ENCODE data around the gene C1QB.
"Not testable (repeated sequence)": the region's sequence is repeated elsewhere in the genome, so short reads cannot be mapped to it uniquely, and the experiment has no call there.

The C1QB gene

DNA sequence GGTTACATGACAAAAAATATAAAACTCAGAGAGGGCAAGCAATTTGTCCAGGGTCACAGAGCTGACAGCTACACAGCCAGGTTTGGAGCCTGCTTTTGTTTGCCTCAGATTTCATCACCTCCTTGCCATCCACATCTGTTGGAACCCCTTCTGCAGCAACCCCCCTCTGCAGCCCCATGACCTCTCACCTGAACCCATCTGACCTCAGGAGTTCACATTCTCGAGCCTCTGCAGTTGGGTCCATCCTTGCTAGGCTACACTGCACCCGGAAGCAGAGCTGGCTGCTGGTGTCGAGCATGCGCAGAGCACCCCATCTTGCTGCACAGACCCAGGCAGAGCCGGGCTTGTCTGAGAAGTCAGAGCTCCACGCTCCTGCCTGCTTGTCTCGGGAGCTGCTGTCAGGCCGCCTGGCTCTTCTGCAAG is 10.0 kb downstream of the C1QB start:
- DNase-seq (ENCODE audit: low read depth): no peak

DNA sequence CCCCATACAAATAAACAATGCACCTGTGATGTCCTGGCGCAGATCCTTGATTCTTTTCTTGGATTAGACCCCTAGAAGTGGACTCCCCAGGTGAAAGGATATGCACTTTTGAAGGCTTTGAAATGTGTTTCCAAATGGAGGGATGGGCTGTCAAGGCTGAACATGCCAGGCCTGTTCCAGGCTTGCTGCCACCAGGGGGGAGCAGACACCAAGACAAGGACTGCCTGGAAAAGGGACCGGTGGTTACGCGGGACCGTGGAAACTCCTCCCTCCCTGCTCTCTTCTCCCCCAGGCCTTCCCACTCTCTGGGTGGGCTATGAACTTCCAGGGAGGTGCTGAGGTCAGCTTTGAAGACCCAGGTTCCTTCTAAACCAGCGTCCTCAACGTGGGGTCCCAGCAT is 12.7 kb downstream of the C1QB start:
- no peak for DNase-seq (ENCODE audit: low read depth)

DNA sequence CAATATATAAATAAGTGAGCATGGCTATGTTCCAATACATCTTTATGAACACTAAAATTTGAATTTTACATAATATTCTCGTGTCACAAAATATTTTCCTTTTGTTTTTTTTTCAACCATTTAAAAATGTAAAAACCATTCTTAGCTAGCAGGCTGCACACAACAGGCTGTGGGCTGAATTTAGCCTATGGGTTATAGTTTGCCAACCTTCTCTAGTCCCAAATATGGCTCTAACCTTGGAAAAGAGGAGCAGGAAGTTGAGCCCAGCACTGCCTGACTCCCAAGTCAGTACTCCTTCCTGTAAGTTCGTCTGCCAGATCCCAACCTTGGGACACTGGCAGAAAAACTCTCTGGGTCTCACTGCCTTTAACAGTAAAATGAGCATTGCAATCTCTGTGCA is 13.4 kb downstream of the C1QB start:
- no peak for DNase-seq (ENCODE audit: low read depth)

DNA sequence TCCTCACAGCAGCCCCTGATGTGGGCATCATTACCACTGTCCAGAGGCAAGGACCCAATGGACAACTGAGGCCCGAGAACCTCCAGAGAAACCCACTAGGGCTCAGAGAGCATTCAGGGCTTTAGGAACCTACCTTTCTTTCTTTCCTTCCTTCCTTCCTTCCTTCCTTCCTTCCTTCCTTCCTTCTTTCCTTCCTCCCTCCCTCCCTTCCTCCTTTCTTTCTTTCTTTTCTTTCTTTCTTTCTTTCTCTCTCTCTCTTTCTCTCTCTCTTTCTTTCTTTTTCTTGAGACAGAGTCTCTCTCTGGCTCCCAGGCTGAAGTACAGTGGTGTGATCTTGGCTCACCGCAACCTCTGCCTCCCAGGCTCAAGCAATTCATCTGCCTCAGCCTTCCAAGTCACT is 15.8 kb downstream of the C1QB start:
- DNase-seq (ENCODE audit: low read depth): not testable (repeated sequence)

DNA sequence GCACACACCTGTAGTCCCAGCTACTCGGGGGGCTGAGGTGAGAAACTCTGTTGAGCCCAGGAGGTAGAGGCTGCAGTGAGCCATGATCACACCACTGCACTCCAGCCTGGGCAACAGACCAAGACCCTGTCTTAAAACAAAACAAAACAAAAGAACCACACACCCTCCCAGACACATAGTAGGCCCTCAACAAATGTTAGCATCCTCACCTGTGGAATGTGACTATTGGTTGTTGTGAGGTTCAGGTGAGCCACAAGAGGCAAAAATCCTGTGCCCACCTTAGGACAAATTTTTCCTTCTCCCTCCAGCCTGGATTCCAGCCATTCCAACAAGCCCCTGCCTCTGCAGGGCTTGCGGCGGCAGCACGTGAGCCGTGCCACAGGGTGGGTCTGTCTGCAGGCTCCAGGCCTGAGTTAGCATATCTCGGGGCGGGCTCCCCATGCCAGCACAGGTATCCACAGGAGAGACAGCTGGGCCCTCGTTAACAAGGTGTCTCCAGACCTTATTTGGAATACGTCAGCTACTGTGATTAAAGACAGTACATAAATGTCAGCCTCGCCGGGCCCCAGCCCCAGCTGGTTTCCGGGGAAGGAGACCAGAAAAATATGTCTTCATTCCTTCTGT is 17.4 kb downstream of the C1QB start:
- no peak for DNase-seq (ENCODE audit: low read depth)

DNA sequence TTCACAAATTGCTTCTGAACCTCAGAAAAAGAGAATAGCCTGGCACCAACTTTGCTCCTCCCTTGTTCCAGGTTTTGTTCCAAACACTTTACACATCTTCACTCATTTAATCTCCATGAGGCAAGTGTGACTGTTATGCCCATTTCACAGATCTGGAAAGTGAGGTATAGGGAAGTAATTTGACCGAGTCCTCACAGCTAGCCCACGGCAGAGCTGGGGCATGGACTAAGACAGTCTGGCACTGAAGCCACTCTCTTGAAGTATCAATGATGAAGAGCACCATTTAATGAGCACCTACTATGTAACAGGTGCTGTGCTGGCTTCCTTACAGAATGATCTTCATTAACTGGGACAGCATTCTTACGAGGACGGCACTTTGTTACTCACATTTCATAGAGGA is 19.0 kb downstream of the C1QB start:
- no peak for DNase-seq (ENCODE audit: low read depth)

DNA sequence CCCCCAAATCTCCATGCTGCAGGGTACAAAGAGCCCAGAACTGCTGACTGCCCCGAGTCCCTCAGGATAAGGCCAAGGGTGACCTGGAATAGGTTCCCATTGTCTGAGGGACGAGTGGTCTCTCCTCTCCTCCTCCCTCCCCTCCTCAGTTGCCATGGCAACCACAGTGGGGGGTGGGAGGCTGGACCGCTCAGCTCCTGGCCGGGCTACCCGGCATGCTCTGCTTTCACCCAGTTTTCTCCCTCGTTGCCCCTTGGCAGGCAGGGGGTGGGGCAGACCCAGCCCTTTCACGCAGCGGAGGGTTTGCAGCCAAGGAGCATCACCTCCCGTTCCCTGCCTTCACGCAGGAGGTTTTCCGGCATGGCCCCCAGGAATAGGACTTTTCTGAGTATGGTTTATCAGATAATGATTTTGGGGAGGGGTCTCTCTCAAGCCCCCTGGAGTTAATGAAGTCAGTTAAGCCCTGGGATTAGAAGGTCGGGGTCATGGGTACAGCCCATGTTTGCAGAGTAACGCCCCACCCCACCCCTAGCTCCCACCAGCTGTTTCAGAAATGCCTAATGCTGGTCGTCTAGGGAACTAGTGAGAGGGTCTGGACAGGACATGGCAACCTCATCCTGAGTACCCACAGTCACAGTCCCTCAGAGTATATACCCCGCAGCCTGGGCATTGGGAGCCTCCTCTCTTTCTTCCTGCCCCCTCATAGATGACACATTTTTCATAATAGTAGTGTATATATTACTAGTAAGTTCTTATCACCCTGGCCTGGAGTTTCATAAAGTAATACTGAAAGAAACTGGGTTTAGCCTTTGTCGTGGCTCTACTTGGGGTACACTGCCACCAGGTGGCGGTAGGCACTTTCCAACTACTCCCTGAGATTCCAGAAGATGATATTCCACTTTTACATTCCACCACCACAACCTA is 20.7 kb downstream of the C1QB start:
- DNase-seq (ENCODE audit: low read depth): no peak

DNA sequence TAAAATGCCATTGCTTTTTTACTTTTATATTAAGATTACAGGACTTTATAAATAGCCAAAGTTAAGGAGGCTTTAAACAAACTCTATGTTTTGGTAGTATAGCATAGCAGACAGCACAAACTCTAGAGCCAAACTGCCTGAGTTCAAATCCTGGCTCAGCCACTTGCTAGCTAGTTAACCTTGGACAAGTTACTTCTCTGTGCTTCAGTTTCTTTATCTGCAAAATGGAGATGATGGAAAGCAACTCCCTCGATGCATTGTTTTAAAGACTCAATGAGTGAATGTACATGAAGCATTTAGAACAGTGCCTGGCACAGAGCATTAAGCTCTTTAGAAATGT is 21.3 kb downstream of the C1QB start:
- no peak for DNase-seq (ENCODE audit: low read depth)

DNA sequence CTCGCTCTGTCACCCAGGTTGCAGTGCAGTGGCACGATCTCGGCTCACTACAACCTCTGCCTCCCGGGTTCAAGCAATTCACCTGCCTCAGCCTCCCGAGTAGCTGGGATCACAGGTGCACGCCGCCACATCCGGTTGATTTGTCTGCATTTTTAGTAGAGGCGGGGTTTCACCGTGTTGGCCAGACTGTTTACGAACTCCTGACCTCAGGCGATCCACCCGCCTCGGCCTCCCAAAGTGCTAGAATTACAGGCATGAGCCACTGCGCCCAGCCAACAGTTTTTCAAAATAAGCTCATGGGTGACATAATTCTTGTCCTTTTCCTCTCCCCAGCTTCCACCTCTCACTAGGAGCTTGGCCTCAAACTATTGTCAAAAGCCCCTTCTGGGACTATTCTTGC is 23.1 kb downstream of the C1QB start:
- not testable (repeated sequence) for DNase-seq (ENCODE audit: low read depth)

DNA sequence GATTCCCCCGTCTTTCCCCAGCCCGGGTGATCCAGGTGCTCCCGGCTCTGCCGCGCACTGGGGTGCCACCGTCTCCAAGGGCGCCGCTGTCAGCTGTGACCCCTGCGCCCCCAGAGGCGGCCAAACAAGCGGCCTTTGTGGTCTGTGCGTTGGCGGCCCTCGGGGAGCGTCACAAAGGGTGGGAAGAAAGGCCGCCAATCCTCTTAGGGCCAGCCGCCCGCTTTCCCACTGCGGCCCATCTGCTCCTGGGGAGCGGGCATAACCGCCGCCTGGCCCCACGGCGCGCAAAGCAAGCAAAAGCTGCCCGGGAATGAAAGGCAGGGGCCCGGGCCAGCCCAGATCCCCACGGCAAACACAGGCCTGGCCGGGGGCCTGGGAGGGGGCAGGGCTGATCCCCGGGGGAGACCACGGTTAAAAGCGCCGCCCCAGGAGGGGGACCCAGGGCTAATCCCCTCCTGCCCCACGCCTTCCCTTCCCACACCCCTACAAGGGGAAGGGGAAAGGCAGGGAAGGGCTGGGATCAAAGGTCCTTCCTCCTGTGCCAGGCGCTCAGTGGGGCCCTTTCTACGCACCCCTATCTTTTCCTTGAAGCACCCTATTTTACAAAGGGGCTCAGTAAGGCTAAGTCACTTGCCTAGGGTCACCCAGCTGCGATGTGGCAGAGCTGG is 24.0 kb downstream of the C1QB start:
- DNase-seq (ENCODE audit: low read depth): no peak

DNA sequence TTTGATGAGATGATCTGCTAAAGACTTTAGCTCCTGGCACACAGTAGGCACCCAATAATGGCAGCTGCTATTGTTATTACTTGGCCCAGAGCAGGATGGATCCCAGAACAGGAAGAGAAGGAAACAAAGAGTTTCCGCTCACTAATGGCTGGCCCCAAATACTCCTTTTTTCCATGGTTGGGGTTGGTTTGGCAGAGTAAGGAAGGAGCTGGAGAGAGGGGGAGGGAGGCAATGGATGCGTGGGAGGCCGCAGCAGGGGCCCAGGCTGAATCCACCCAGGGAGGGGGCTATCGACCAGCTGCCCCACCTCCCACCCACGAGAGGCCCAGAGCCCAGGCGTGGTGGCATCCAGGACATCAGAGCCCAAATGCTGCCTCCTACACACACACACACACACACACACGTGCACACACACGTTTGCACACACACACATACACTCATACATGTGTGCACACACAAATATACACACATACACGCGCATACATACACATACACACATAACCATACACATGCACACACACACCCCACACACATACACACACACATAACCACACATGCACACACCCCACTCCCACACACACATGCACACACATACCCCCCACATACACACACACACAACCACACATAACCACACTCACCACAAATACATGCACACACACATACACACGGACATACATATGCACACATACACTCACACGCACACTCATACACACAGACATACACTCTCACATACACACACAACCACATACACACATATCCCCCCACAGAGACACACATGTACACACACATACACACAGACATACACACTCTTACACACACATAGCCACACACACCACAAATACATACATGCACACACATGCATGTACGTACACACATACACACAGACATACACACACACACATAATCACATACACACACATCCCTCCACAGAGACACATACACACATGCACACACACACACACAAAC is 25.2 kb downstream of the C1QB start:
- DNase-seq (ENCODE audit: low read depth): no peak

DNA sequence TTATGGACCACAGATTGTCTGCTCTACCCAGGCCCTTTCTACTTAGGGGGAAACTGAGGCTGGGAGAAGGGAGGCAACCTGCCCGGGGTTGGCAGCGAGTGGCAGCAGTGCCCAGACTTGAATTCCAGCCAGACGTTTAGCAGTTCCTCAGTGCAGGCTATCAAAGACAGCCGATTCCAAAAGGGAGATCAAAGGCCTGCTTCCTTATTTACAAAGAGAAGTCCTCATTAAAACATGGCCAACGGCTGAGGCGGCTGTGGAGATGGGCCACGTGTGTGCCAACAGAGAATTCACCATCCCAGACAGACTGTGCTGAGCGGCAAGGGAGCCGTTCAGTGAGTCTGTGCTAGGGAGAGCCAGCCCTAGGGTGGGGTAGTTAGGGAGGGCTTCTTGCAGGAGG is 27.7 kb downstream of the C1QB start:
- DNase-seq (ENCODE audit: low read depth): no peak

DNA sequence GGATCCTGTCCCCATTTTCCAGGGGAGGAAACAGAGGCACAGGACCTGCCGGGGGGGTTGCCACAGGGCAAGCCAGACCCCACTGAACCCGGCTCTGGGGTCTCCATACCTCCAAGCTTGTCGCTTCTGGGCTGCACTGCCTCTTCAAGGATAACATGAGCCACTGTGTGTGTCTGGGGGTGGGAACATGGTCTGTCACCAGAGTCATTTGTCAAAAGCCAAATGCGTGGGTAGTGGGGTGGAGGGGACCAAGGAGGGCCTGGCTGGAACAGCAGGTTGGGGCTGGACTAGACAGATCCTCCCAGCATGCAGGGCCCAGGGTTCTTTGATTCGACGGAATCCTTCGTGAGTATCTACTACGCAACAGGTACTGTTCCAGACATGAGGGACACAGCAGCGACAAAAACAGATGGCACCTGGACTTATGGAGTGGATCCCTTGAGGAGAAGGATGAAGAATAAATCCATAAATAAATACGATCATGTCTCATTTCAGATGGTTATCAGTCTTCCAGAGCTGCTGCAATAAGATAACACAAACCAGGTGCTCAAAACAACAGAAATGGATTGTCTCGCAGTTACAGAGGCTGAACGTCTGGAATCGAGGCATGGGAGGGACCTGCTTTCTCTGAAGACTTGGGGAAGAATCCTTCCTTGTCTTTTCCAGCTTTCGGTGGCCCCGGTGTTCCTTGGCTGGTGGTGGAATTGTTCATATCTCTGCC is 28.7 kb downstream of the C1QB start:
- DNase-seq (ENCODE audit: low read depth): no peak

DNA sequence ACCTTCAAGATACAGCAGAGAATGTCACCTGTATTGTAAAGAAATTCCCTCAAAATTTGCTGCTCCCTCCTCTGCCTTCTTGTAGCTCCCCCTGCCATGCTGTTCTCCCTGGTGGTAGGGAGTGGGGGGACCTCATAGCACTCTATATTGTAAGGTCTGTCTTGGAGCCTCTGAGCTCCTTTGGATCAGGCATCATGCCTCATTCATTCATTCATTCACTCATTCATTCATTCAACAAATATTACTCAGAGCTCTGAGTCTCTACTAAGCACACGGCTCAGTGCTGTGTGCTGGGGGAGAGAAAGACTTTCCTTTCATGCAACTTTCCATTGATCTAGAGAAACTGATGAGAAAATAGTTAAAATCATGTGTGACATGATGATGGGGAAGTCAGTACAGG is 30.5 kb downstream of the C1QB start:
- DNase-seq (ENCODE audit: low read depth): no peak

DNA sequence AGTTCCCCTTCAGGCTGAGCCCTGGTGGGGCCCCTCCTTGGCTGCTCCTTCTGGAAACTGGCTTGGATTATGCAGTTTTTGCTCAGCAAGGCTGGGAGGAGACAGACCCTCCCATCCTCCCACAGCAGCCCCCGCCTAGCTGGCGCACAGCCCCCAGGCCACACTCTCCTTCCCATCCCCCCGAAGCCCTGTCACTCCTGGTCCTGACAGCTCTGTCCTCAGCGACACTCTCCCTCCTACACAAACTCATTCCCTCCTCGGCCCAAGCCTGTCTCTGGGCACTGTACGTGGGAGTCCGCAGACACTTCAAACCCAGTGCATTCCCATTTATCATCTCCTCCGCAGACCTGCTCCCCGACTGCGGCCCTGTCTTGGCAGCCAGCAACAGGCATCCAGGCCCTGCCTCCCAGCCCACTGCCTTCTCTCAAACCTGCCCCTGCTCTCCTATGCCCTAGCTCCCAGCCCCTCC is 32.6 kb downstream of the C1QB start:
- no peak for DNase-seq (ENCODE audit: low read depth)

DNA sequence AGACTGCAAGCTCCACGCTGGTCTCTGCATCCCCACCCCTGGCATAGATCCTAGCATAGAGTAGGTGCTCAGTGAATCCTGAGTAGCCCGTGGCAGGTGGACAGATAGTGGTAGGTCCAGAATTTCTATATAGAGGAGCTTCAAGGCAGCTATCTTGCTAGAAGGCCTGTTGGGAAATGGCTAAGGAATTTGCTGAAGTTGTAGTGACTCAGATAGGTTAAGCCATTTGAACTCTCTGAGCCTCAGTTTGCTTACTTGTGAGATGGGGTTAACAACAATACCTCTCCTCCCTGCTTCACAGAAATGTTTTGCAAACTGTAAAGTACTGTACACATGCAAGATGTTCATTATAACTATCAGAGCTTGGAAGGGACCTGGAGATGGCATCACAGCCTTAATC is 34.2 kb downstream of the C1QB start:
- no peak for DNase-seq (ENCODE audit: low read depth)

DNA sequence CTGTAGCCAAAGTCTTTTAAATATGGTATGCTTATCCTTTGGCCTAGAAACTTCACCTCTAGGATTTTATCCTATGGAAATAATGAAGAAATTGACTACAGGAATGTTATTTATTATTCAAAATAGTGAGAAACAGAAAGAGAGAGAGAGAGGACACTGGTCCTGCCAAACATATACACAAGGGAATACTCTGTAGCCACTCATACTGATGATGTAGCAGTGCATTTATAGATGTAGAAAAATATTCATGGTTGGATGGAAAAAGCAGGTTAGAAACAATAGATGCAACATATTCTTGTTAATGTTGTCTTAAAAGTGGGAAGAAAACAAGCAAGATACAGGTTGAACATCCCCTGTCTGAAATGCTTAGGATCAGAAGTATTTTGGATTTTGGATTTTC is 35.4 kb downstream of the C1QB start:
- DNase-seq (ENCODE audit: low read depth): no peak

DNA sequence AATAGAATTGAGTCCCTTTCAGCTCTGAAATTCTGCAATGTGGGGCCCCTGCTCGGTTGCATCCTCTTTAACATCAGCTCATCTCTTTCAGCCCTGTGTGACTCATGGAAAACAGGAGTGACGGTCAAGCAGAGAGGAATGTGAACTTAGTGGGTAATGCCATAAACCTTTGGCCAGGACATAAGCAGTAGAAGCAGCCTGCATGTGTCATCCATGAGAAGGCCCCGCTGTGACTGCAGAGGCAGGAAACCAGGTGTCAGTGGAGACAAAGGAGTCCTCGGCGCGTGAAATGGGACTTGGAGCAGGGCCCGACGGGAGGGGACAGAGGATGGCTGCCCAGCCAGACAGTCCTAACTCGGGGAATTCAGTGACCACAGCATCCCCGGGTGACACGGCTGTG is 36.5 kb downstream of the C1QB start:
- no peak for DNase-seq (ENCODE audit: low read depth)

DNA sequence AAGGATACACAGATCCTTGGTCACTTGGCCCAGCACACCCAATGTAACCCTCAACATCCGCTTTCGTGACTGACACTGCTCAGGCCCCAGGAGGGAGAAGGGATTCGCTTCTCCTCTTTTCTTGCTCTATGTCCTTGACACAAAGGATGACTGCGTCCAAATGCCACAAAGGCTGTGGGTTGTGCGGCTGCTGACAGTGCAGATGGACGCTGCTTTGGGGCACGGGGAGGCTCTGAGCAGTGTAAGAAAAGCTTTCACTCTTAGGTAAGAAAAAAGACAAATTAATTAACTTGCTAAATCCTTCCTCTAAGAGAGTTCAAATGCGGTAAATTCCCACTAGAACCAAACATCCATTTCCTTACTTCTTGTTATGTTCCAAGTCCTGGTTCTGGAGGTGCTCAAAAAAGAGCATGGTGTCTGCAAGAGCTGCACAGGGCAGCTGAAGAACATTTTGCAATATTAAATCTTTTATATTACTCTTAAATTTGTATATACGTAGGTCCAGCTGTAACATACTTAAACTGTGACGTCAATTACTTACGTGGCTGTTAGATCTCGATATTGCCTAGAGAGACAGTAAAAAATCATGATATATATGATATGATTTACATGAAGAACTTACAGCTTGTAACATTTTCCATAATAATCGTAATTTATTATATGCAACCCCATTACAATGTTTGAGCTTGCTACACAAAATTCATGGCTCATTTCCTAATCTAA is 38.2 kb downstream of the C1QB start:
- no peak for DNase-seq (ENCODE audit: low read depth)

DNA sequence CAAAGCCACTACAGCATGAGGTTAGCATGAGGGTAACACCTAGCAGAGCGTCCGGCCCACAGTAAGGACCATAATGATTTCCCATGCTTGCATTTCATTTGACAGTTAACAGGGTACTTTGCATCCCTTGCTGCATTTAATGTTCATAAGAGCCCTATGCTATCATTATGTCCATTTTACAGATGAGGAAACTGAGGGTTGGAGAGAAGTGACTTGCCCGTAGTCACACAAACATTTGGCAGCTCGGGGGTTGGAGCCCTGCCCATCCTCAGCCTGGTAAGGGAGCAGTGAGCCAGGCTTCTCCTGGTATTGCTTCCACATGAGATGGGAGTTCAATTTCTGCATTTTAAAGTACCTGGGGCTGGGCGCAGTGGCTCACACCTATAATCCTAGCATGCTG is 41.1 kb downstream of the C1QB start:
- no peak for DNase-seq (ENCODE audit: low read depth)

DNA sequence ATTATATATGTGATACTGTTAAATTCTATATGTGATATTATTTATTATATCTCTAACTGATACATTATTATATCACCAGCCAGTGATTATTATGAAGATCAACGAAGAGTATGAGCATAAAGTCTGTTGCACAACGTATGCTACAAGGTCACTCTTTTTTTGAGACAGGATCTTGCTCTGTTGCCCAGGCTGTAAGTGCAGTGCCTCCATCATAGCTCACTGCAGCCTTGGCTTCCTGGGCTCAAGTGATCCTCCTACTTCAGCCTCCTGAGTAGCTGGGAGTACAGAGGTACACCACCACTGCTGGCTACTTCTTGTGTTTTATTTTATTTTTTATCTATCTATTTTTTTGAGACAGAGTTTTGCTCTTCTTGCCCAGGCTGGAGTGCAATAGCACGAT is 43.6 kb downstream of the C1QB start:
- no peak for DNase-seq (ENCODE audit: low read depth)
